ENCODE data around the gene FRMPD4. TPM values are rescaled to one million over a fixed set of nuclear protein-coding genes. Genes with fewer than 3 reads are reported as not detected.

The FRMPD4 gene
- total and polyA plus RNA-seq, 2 donors (not counting 3 experiments of a cell fraction or from before 2014, with no cell fraction given): not detected

DNA sequence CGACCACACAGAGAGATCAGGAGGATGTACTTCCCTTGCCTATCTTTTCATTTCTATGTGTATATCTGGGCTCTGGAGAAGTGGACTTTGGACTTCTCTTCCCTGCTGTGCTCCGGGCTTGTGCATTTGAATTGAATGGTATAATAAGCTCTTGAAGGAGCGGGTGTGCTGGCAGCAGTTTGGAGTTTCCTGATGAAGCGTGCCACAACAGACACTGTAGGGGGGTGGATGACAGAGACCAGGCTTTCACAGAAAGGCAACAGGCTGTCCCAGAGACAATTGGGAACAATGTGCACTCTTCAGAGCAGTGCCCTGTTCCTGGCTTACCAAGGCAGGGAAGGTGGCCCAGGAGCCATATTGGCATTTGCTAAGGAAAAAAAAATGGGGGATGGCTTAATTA is 170.1 kb downstream of the FRMPD4 start:
- DNase-seq (ENCODE audit: low read depth, low spot score): no peak
- no peak for FAIRE-seq
- Histone ChIP-seq H3K36me3 (ENCODE audit: control insufficient read depth in 2 of 2, extremely low read depth in 1 of 2, insufficient read depth in 2 of 2, low read length in 2 of 2) (no peaks in the 10 kb centered on the region), H3K79me2 (ENCODE audit: control insufficient read depth, insufficient read depth, low read length) (no peaks in the 10 kb centered on the region), H3K9me3 (replicated peaks; ENCODE audit: control insufficient read depth, insufficient read depth, low read length) (no peaks in the 10 kb centered on the region), H4K20me1 (replicated peaks; ENCODE audit: control insufficient read depth, extremely low read depth, insufficient read depth, low read length) (no peaks in the 10 kb centered on the region), H3K27ac (ENCODE audit: insufficient read depth, low read depth, low read length) (no peak overlapping the region), H3K4me2 (ENCODE audit: insufficient read depth, low read length) (no peak overlapping the region), H3K4me1 (ENCODE audit: control insufficient read depth, extremely low read depth, insufficient read depth, low read length) (no peaks in the 10 kb centered on the region), H3K27me3 (ENCODE audit: control insufficient read depth in 2 of 2, insufficient read depth in 2 of 2, low read length in 2 of 2) (no peaks in the 10 kb centered on the region), H3K9ac (replicated peaks; ENCODE audit: extremely low read depth, insufficient read depth, low read length) (no peak overlapping the region), H3K9me1 (replicated peaks; ENCODE audit: control insufficient read depth, extremely low read depth, insufficient read depth, low read length) (no peaks in the 10 kb centered on the region), H3K4me3 (replicated peaks in 1 of 3; ENCODE audit: insufficient read depth in 1 of 3, low read depth in 1 of 3, low read length in 3 of 3) (no peak overlapping the region), H2AFZ (ENCODE audit: low read depth, low read length) (no peak overlapping the region)
- TF ChIP-seq, protein P1, sequence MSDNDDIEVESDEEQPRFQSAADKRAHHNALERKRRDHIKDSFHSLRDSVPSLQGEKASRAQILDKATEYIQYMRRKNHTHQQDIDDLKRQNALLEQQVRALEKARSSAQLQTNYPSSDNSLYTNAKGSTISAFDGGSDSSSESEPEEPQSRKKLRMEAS (IDR thresholded peaks at IDR 0.05; ENCODE audit: insufficient read depth, insufficient read length): no peak
- TF ChIP-seq FOS (IDR thresholded peaks at IDR 0.05; ENCODE audit: borderline replicate concordance, insufficient read depth, low read length): no peak
- no peak for TF ChIP-seq POLR2AphosphoS5 (IDR thresholded peaks at IDR 0.05; ENCODE audit: insufficient read depth, low read depth, low read length)
- TF ChIP-seq MYC (IDR thresholded peaks at IDR 0.05; ENCODE audit: low read depth, low read length): no peak
- TF ChIP-seq GATA2 (IDR thresholded peaks at IDR 0.05; ENCODE audit: insufficient read depth, insufficient read length, low read depth, low read length): no peak
- TF ChIP-seq EZH2 (IDR thresholded peaks at IDR 0.05; ENCODE audit: borderline replicate concordance, low read depth, low read length, severe bottlenecking): no peak
- no peak for TF ChIP-seq JUN (IDR thresholded peaks at IDR 0.05; ENCODE audit: borderline replicate concordance, insufficient read depth, insufficient read length, low read depth)
- TF ChIP-seq POLR2A (IDR thresholded peaks at IDR 0.05; ENCODE audit: low read depth, low read length): no peak
- TF ChIP-seq, protein P2, sequence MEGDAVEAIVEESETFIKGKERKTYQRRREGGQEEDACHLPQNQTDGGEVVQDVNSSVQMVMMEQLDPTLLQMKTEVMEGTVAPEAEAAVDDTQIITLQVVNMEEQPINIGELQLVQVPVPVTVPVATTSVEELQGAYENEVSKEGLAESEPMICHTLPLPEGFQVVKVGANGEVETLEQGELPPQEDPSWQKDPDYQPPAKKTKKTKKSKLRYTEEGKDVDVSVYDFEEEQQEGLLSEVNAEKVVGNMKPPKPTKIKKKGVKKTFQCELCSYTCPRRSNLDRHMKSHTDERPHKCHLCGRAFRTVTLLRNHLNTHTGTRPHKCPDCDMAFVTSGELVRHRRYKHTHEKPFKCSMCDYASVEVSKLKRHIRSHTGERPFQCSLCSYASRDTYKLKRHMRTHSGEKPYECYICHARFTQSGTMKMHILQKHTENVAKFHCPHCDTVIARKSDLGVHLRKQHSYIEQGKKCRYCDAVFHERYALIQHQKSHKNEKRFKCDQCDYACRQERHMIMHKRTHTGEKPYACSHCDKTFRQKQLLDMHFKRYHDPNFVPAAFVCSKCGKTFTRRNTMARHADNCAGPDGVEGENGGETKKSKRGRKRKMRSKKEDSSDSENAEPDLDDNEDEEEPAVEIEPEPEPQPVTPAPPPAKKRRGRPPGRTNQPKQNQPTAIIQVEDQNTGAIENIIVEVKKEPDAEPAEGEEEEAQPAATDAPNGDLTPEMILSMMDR (IDR thresholded peaks at IDR 0.05; ENCODE audit: extremely low read depth in 1 of 2, insufficient read depth in 1 of 2, low read depth in 1 of 2, low read length in 2 of 2): no peak
- intact Hi-C loops (cut with micrococcal nuclease): no loop called here
- BruUV-seq (replicated peaks): no TSS peak
- dilution Hi-C loops (cut with MboI; ENCODE audit: extremely low pct_ligation_motif_present, low sequenced_read_pairs): no loop called here
- POLR2A ChIA-PET: no interaction called here
- CTCF ChIA-PET: no interaction called here
